Astrocyte (in vitro differentiated cells and primary cell): ENCODE measurements around the gene CSRP2. TPM values are rescaled to one million over a fixed set of nuclear protein-coding genes. Genes with fewer than 3 reads are reported as not detected.

ENCODE experiments used
- DNase-seq: peaks from one replicate; pipeline ENCODE4 v3.0.0-alpha.2; 2010; ENCODE audit warnings: low read depth
- FAIRE-seq: peaks from 2 replicates; lab custom pipeline; 2011; peaks lifted over from hg19 to GRCh38; lab: Jason Lieb, UNC
- H2AFZ ChIP-seq: 2 replicates; pipeline ENCODE4 v1.6.0; 2012; ENCODE audit warnings: low read depth, low read length, inconsistent platforms
- H3K27ac ChIP-seq: 2 replicates; pipeline ENCODE4 v1.5.1; 2011; ENCODE audit warnings: low read depth, low read length, inconsistent platforms
- H3K27me3 ChIP-seq: 2 replicates; pipeline ENCODE4 v1.6.0; 2011; ENCODE audit warnings: low read length, inconsistent platforms; ENCODE audit not compliant: insufficient read depth
- H3K36me3 ChIP-seq: 2 replicates; pipeline ENCODE4 v1.5.1; 2011; ENCODE audit warnings: low read length, inconsistent platforms; ENCODE audit not compliant: insufficient read depth
- H3K4me1 ChIP-seq: 2 replicates; pipeline ENCODE4 v1.5.1; 2011; ENCODE audit warnings: low read length, inconsistent platforms; ENCODE audit not compliant: insufficient read depth
- H3K4me2 ChIP-seq: 2 replicates; pipeline ENCODE4 v1.6.0; 2012; ENCODE audit warnings: low read length, inconsistent platforms
- H3K4me3 ChIP-seq: 2 replicates; pipeline ENCODE4 v1.5.1; 2011; ENCODE audit warnings: low read depth, mild to moderate bottlenecking, low read length, inconsistent platforms; ENCODE audit not compliant: insufficient read depth
- H3K79me2 ChIP-seq: 2 replicates; pipeline ENCODE4 v1.6.0; 2012; ENCODE audit warnings: mild to moderate bottlenecking, low read length, inconsistent platforms; ENCODE audit not compliant: insufficient read depth
- H3K9ac ChIP-seq: 2 replicates; pipeline ENCODE4 v1.6.0; 2012; ENCODE audit warnings: mild to moderate bottlenecking, low read length, inconsistent platforms
- H3K9me3 ChIP-seq: 2 replicates; pipeline ENCODE4 v1.5.1; 2012; ENCODE audit warnings: low read depth, mild to moderate bottlenecking, low read length, inconsistent platforms; ENCODE audit not compliant: insufficient read depth
- H4K20me1 ChIP-seq: 2 replicates; pipeline ENCODE4 v1.6.0; 2012; ENCODE audit warnings: low read length, inconsistent platforms; ENCODE audit not compliant: insufficient read depth
- H3K27ac Mint-ChIP-seq: one replicate; pipeline ENCODE4 v1.8.0; 2021; ENCODE audit warnings: mild to moderate bottlenecking, mixed read lengths; ENCODE audit not compliant: unreplicated experiment
- H3K27me3 Mint-ChIP-seq: one replicate; pipeline ENCODE4 v1.8.0; 2021; ENCODE audit warnings: low read depth, mixed read lengths; ENCODE audit not compliant: unreplicated experiment
- H3K36me3 Mint-ChIP-seq: one replicate; pipeline ENCODE4 v1.8.0; 2021; ENCODE audit warnings: low read depth, mixed read lengths; ENCODE audit not compliant: unreplicated experiment
- H3K4me1 Mint-ChIP-seq: one replicate; pipeline ENCODE4 v1.8.0; 2021; ENCODE audit warnings: low read depth, mixed read lengths; ENCODE audit not compliant: unreplicated experiment
- H3K4me3 Mint-ChIP-seq: one replicate; pipeline ENCODE4 v1.8.0; 2021; ENCODE audit warnings: mild to moderate bottlenecking, moderate library complexity, mixed read lengths; ENCODE audit not compliant: unreplicated experiment
- H3K9me3 Mint-ChIP-seq: one replicate; pipeline ENCODE4 v1.8.0; 2021; ENCODE audit warnings: mild to moderate bottlenecking, mixed read lengths; ENCODE audit not compliant: unreplicated experiment
- CTCF ChIP-seq: IDR thresholded peaks from 2 replicates; pipeline ENCODE4 v1.5.1; 2011; ENCODE audit warnings: low read depth, mild to moderate bottlenecking, inconsistent platforms, low read length, moderate library complexity; ENCODE audit not compliant: insufficient read depth
- EZH2 ChIP-seq: IDR thresholded peaks from 2 replicates; pipeline ENCODE4 v1.6.1; 2012; ENCODE audit warnings: mild to moderate bottlenecking, low read length, inconsistent platforms; ENCODE audit not compliant: insufficient read depth
- total RNA-seq: library from RNA; stranded (reverse); gene quantifications from 2 replicates; pipeline ENCODE4 v1.2.1, GENCODE V29; 2021

The CSRP2 gene
- total RNA-seq, 1 donor from 2014 or later: 265 TPM

- Histone ChIP-seq H3K4me3 (no peak overlapping the region), H3K4me1 (no peaks in the 10 kb centered on the region), H3K9me3 (no peaks in the 10 kb centered on the region), H4K20me1 (no peaks in the 10 kb centered on the region), H3K4me2 (no peak overlapping the region), H3K27ac (no peak overlapping the region), H3K27me3 (no peaks in the 10 kb centered on the region), H2AFZ (no peak overlapping the region), H3K36me3 (no peaks in the 10 kb centered on the region), H3K9ac (no peak overlapping the region), H3K79me2 (no peaks in the 10 kb centered on the region)
- no peak overlapping the region for H3K27ac Mint-ChIP-seq
- no peak overlapping the region for H3K4me3 Mint-ChIP-seq
- no peaks in the 10 kb centered on the region for H3K27me3 Mint-ChIP-seq
- TF ChIP-seq EZH2: no peak
- no peak for TF ChIP-seq CTCF
- peaks cover 3% of the 10 kb centered on the region for H3K4me1 Mint-ChIP-seq
- FAIRE-seq: no peak
- DNase-seq: no peak
- peaks cover 2% of the 10 kb centered on the region for H3K9me3 Mint-ChIP-seq
- H3K36me3 Mint-ChIP-seq: peaks cover 2% of the 10 kb centered on the region
Observed at GRCh38 chr12:76925135-76925534, 46.3 kb upstream of the CSRP2 start.

- FAIRE-seq (no peak), DNase-seq (no peak)
- H3K4me3 Mint-ChIP-seq: no peak overlapping the region
- Histone ChIP-seq H3K9me3 (no peaks in the 10 kb centered on the region), H3K79me2 (no peaks in the 10 kb centered on the region), H3K4me1 (no peaks in the 10 kb centered on the region), H3K4me3 (no peak overlapping the region), H3K27me3 (no peaks in the 10 kb centered on the region), H3K27ac (no peak overlapping the region), H4K20me1 (no peaks in the 10 kb centered on the region), H3K9ac (no peak overlapping the region), H2AFZ (no peak overlapping the region), H3K4me2 (no peak overlapping the region), H3K36me3 (no peaks in the 10 kb centered on the region)
- peaks cover 2% of the 10 kb centered on the region for H3K9me3 Mint-ChIP-seq
- no peak for TF ChIP-seq EZH2
- TF ChIP-seq CTCF: no peak
- no peak overlapping the region for H3K27ac Mint-ChIP-seq
- peaks cover 4% of the 10 kb centered on the region for H3K36me3 Mint-ChIP-seq
- H3K4me1 Mint-ChIP-seq: peaks cover 5% of the 10 kb centered on the region
- peaks cover 3% of the 10 kb centered on the region for H3K27me3 Mint-ChIP-seq
Observed at GRCh38 chr12:76922866-76923265, 44.0 kb upstream of the CSRP2 start.

GRCh38 chr12:76921891-76922664 lies 43.3 kb upstream of the CSRP2 start:
- no peak overlapping the region for H3K4me3 ChIP-seq
- no peaks in the 10 kb centered on the region for H3K79me2 ChIP-seq
- Mint-ChIP-seq H3K4me1 (peaks cover 5% of the 10 kb centered on the region), H3K27me3 (peaks cover 3% of the 10 kb centered on the region), H3K27ac (no peak overlapping the region), H3K9me3 (peaks cover 2% of the 10 kb centered on the region), H3K36me3 (peaks cover 4% of the 10 kb centered on the region), H3K4me3 (peak overlapping the region; percentile 34)
- FAIRE-seq (no peak), DNase-seq (no peak)
- TF ChIP-seq EZH2 (no peak), CTCF (no peak)
- H3K27me3 ChIP-seq: no peaks in the 10 kb centered on the region
- no peak overlapping the region for H2AFZ ChIP-seq
- no peak overlapping the region for H3K27ac ChIP-seq
- H3K36me3 ChIP-seq: no peaks in the 10 kb centered on the region
- no peak overlapping the region for H3K4me2 ChIP-seq
- H4K20me1 ChIP-seq: no peaks in the 10 kb centered on the region
- no peaks in the 10 kb centered on the region for H3K9me3 ChIP-seq
- H3K4me1 ChIP-seq: no peaks in the 10 kb centered on the region
- H3K9ac ChIP-seq: no peak overlapping the region
